Fibroblast of lung (primary cell): ENCODE measurements around the gene CHMP6. TPM values are rescaled to one million over a fixed set of nuclear protein-coding genes. Genes with fewer than 3 reads are reported as not detected.

ENCODE experiments used
- DNase-seq, 2 donors: peaks; one replicate each; pipeline versions ENCODE4 v3.0.0 to v3.0.0-alpha.2; 2010; ENCODE audit warnings: low read depth in 2 of 2
- H2AFZ ChIP-seq: 2 replicates; pipeline ENCODE4 v1.5.1; 2012; ENCODE audit warnings: low read length, control low read depth, inconsistent platforms
- H3K27ac ChIP-seq: 2 replicates; pipeline ENCODE4 v1.5.1; 2011; ENCODE audit warnings: low read length, control low read depth; ENCODE audit not compliant: insufficient read depth
- H3K27me3 ChIP-seq: 2 replicates; pipeline ENCODE4 v1.5.1; 2011; ENCODE audit warnings: mild to moderate bottlenecking, low read length; ENCODE audit not compliant: control insufficient read depth, insufficient read depth
- H3K36me3 ChIP-seq: 2 replicates; pipeline ENCODE4 v1.5.1; 2011; ENCODE audit warnings: low read length; ENCODE audit not compliant: control insufficient read depth, insufficient read depth
- H3K4me1 ChIP-seq: 2 replicates; pipeline ENCODE4 v1.5.1; 2011; ENCODE audit warnings: low read length; ENCODE audit not compliant: control insufficient read depth, insufficient read depth; ENCODE audit errors: extremely low read depth
- H3K4me2 ChIP-seq: 2 replicates; pipeline ENCODE4 v1.5.1; 2011; ENCODE audit warnings: low read length, control low read depth; ENCODE audit not compliant: insufficient read depth; ENCODE audit errors: extremely low read depth
- H3K4me3 ChIP-seq, 4 experiments: fragments of 200-600 bp in 1 of 4; sonication (generic) in 1 of 4; replicated peaks in 1 of 4; 2 replicates each; pipeline ENCODE4 v1.5.1; 2011 to 2016; ENCODE audit warnings: low read length in 4 of 4, low read depth in 3 of 4, mild to moderate bottlenecking in 3 of 4, control low read depth in 2 of 4, inconsistent platforms in 1 of 4, mixed read lengths in 1 of 4; ENCODE audit not compliant: insufficient read depth in 1 of 4; ENCODE audit errors: control extremely low read depth in 1 of 4
- H3K79me2 ChIP-seq: 2 replicates; pipeline ENCODE4 v1.5.1; 2012; ENCODE audit warnings: mild to moderate bottlenecking, low read length, inconsistent platforms; ENCODE audit not compliant: control insufficient read depth, insufficient read depth
- H3K9ac ChIP-seq: 2 replicates; pipeline ENCODE4 v1.5.1; 2011; ENCODE audit warnings: mild to moderate bottlenecking, low read length, control low read depth; ENCODE audit not compliant: insufficient read depth
- H3K9me3 ChIP-seq: 2 replicates; pipeline ENCODE4 v1.5.1; 2012; ENCODE audit warnings: low read depth, low read length; ENCODE audit not compliant: control insufficient read depth, insufficient read depth
- H4K20me1 ChIP-seq: 2 replicates; pipeline ENCODE4 v1.5.1; 2011; ENCODE audit warnings: low read length; ENCODE audit not compliant: control insufficient read depth, insufficient read depth; ENCODE audit errors: extremely low read depth
- EZH2 ChIP-seq: IDR thresholded peaks from 2 replicates; pipeline ENCODE4 v1.5.1; 2012; ENCODE audit warnings: low read length, control low read depth, mild to moderate bottlenecking; ENCODE audit errors: missing control alignments
- polyA plus RNA-seq, 2 donors: library from polyadenylated mRNA; depleted of rRNA in 1 of 2; stranded (reverse) in 1 of 2; unstranded in 1 of 2; fragments of >200 nt; gene quantifications; 2 replicates each; pipeline ENCODE4 v1.2.1, GENCODE V29; 2011 to 2012; ENCODE audit warnings: missing spikeins in 1 of 2
- total RNA-seq: library from RNA; depleted of rRNA; stranded (reverse); fragments of >200 nt; gene quantifications from 2 replicates; pipeline ENCODE4 v1.2.1, GENCODE V29; 2014
- TF ChIP-seq, protein P1 (sequence below), 2 donors: IDR thresholded peaks in 1 of 2; conservative IDR thresholded peaks in 1 of 2; 1 replicate in 1 of 2; 2 replicates in 1 of 2; pipeline ENCODE4 v1.5.1; 2011 to 2012; ENCODE audit warnings: low read length in 2 of 2, control low read depth in 1 of 2, inconsistent platforms in 1 of 2, low read depth in 1 of 2, mild to moderate bottlenecking in 1 of 2

CHMP6 gene
- total and polyA plus RNA-seq, 2 donors (not counting 1 experiment from before 2014, with no cell fraction given), result 11.2 to 30.1 TPM

DNA sequence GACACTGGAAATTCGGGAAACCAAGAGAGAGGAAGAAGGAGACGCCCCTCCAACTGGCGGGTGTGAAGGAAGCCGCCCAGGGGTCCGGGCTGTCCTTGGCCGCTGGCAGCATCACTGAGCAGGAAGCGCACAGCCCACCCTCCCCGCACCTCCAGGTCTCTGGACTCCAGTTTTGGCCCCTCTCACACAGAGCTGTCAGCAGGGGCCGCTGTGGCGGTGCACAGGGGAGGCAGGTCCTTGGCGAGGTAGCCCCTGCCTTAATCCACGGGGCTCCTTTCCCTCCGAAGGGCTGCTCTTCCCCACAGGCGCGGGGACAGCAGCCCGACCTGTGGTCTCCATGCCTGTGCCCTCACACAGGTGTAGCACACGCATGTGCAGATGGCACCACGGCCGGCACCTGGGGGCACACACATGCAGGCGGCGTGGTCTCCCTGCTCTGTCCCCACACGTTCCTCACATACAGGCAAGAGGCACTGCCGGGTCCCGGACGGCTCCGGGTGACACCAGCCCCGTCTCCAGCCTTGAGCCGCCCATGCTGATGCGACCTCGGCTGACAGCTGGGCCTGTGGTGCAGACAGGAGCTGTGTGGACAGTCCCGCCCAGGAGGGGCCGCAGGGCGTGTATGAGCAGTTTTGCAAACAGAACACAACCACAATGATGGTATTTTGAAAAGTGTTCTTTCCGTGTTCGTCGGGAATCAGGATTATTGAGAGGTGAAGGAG lies 26.6 kb upstream of the CHMP6 start:
- no peak overlapping the region for H3K9ac ChIP-seq
- no peaks in the 10 kb centered on the region for H3K27me3 ChIP-seq
- no peak overlapping the region for H3K4me2 ChIP-seq
- peaks cover 13% of the 10 kb centered on the region for H3K4me1 ChIP-seq
- TF ChIP-seq, protein P1, sequence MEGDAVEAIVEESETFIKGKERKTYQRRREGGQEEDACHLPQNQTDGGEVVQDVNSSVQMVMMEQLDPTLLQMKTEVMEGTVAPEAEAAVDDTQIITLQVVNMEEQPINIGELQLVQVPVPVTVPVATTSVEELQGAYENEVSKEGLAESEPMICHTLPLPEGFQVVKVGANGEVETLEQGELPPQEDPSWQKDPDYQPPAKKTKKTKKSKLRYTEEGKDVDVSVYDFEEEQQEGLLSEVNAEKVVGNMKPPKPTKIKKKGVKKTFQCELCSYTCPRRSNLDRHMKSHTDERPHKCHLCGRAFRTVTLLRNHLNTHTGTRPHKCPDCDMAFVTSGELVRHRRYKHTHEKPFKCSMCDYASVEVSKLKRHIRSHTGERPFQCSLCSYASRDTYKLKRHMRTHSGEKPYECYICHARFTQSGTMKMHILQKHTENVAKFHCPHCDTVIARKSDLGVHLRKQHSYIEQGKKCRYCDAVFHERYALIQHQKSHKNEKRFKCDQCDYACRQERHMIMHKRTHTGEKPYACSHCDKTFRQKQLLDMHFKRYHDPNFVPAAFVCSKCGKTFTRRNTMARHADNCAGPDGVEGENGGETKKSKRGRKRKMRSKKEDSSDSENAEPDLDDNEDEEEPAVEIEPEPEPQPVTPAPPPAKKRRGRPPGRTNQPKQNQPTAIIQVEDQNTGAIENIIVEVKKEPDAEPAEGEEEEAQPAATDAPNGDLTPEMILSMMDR (conservative IDR thresholded peaks at IDR 0.05 in 1 of 2, IDR thresholded peaks at IDR 0.05 in 1 of 2; ENCODE audit: low read depth in 1 of 2, low read length in 2 of 2), result no peak
- no peak for TF ChIP-seq EZH2
- DNase-seq, result no peak
- no peaks in the 10 kb centered on the region for H3K9me3 ChIP-seq
- no peaks in the 10 kb centered on the region for H3K79me2 ChIP-seq
- H3K27ac ChIP-seq, result no peak overlapping the region
- no peak overlapping the region for H2AFZ ChIP-seq
- H3K36me3 ChIP-seq, result peaks cover 2% of the 10 kb centered on the region
- H3K4me3 ChIP-seq, result no peak overlapping the region
- H4K20me1 ChIP-seq, result no peaks in the 10 kb centered on the region

DNA sequence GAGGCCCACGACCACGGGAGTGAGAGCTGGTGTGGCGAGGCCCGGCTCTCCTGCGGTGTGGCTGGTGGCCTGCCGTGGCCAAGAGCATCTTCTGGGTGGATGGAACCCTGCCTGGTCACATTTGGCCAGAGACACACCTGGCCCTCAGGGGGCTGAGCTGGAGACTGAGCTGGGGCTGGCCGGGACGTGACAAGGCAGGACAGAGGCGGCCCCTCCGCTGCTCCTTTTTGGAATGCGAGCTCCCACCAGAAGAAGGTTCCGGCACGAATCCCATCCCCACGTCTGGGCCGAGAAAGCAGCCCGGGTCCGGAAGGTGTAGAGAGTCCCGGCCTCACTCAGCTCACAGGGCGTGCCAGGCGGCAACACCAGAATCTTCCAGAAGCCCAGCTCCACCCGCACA lies 26.0 kb upstream of the CHMP6 start:
- H3K9me3 ChIP-seq, result no peaks in the 10 kb centered on the region
- no peak overlapping the region for H3K27ac ChIP-seq
- no peaks in the 10 kb centered on the region for H4K20me1 ChIP-seq
- no peak for DNase-seq
- no peak for TF ChIP-seq EZH2
- TF ChIP-seq, protein P1 (conservative IDR thresholded peaks at IDR 0.05 in 1 of 2, IDR thresholded peaks at IDR 0.05 in 1 of 2; ENCODE audit: low read depth in 1 of 2, low read length in 2 of 2), result no peak
- no peak overlapping the region for H3K4me3 ChIP-seq
- no peak overlapping the region for H2AFZ ChIP-seq
- no peaks in the 10 kb centered on the region for H3K27me3 ChIP-seq
- H3K4me1 ChIP-seq, result peaks cover 13% of the 10 kb centered on the region
- H3K36me3 ChIP-seq, result peaks cover 2% of the 10 kb centered on the region
- no peak overlapping the region for H3K9ac ChIP-seq
- no peaks in the 10 kb centered on the region for H3K79me2 ChIP-seq
- H3K4me2 ChIP-seq, result no peak overlapping the region

DNA sequence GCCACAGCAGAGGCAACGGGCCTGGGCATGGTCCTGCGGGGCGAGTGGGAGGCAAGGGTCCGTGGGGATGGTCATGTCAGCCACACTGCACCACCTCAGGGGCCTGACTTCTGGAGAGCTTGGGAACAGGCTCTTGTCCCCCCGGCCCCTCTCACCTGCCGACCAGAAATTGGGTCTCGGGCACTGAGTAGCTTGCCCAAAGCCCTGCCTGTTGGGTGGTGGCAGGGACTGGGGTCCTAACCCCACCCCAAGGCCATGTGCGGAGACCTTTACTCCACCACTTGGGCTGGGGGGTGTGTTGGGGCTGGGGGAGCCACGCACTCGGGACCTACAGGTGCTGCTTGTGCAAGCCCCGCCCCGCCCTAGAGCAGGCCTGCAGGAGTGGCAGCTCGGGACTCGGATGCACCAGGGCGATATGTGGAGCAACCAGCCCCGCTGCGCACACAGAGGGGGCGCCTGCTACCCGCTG lies 24.2 kb upstream of the CHMP6 start:
- TF ChIP-seq EZH2, result no peak
- TF ChIP-seq, protein P1 (conservative IDR thresholded peaks at IDR 0.05 in 1 of 2, IDR thresholded peaks at IDR 0.05 in 1 of 2; ENCODE audit: low read depth in 1 of 2, low read length in 2 of 2), result no peak
- no peak for DNase-seq
- H4K20me1 ChIP-seq, result no peaks in the 10 kb centered on the region

More for the DNA sequence above, 24.2 kb upstream of the CHMP6 start:
- H3K9ac ChIP-seq, result no peak overlapping the region
- no peaks in the 10 kb centered on the region for H3K79me2 ChIP-seq
- H3K4me2 ChIP-seq, result no peak overlapping the region
- no peaks in the 10 kb centered on the region for H3K9me3 ChIP-seq
- peaks cover 2% of the 10 kb centered on the region for H3K36me3 ChIP-seq
- H3K4me3 ChIP-seq, result no peak overlapping the region
- no peak overlapping the region for H3K27ac ChIP-seq
- H3K27me3 ChIP-seq, result no peaks in the 10 kb centered on the region
- no peak overlapping the region for H2AFZ ChIP-seq
- H3K4me1 ChIP-seq, result peaks cover 13% of the 10 kb centered on the region
